Activated T-helper 9 cell treated with anti-CD3 and anti-CD28 coated beads, Interleukin-2, amount 50 U/mL, for 16 hours (primary cell): Measurements from ENCODE around the gene NBAS.

Experiments
- DNase-seq: peaks from one replicate; pipeline ENCODE4 v3.0.0-alpha.2; 2020; ENCODE audit warnings: low read depth

The NBAS gene

DNA sequence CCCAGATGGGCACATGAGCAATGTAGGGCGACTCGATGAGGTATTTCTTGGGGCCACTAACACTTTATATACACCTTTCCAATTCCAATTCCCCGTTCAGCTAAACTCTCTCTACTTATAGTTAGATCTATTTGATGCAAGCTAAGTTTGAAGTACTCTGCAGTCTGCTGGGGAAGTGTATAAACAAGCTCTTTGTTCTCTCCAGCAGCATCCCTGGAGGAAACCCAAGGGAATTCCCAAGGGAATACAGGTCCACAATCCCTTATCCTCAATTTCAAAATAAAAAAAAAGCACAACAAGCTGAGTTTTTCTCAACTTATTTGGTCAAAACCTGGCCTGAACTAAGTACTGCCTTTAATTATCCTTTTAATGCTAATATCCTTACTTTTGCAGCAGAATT lies 433.3 kb downstream of the NBAS start:
- DNase-seq = no peak

DNA sequence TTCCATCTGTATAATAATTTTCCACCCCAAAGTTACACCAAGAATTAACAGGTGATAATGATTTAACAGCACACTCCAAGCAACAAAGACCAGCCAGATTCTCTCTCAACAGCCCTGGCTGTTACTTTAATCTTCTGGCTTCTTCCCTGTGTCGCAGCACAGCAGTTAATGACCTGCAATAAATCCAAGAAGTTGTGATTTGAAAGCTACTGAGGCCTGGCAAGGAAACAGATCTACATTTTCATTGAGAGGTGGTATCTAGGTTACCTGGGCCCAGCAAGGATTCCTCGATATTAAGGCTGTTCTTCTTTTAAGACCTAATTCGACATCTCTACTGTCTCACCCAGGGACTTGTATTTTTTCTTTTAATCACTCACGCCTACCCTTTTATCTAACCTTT lies 433.8 kb downstream of the NBAS start:
- no peak for DNase-seq

DNA sequence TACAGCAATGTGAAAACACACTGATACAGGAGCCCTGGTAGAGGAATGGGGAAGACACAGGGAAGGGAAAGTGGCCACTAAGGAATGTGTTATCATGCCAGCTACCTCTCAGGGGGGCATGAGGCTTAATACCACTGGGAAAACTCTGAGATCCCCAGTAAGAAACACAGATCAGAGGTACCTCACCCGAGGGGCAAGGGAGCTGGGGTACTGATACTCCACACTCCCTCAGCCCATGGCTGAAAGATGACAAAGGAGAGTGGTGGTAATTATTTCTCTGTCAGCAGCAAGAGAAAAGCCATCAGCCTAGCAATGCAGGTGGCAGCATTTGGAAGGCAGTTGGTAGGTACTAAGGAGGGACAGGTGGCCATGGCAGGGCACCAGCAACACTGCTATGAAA lies 434.8 kb downstream of the NBAS start:
- no peak for DNase-seq

DNA sequence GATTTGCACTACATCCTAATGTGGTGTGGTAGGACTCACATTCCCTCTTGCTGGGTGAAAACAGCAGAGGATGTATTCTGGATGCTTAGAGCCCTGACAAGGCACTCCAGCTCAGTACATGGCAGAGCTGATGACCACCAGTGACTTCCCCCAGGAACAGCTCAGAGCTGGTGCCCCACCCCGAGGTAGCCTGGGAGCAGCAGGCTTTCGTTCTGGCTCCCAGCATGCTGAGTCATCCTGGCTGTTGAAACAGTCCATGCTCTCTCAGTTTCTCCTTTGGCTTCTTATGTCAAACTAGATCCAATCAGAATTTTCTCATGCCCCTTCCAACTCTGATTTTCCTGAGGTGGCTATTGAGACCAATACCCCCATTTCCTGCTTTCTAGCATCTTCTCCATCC lies 438.2 kb downstream of the NBAS start:
- no peak for DNase-seq

DNA sequence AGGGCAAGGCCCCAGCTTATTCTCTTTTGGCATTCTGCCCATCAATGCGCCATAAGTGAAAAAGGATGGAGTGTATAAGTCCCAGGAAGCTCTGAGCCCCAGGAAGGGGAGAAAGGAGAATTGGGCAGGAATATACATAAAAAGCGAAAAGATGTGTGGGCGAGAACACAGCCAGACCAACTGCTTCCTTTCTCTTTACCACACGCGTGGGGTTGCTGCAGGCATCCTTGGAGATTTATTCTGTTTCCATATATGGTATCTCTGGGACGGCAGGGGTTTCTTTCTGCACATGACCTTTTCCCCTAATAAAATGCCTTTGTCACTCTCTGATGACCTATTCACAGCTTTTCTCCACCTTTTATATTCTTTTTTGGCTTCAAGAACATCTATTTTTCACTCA lies 440.5 kb downstream of the NBAS start:
- DNase-seq = no peak

DNA sequence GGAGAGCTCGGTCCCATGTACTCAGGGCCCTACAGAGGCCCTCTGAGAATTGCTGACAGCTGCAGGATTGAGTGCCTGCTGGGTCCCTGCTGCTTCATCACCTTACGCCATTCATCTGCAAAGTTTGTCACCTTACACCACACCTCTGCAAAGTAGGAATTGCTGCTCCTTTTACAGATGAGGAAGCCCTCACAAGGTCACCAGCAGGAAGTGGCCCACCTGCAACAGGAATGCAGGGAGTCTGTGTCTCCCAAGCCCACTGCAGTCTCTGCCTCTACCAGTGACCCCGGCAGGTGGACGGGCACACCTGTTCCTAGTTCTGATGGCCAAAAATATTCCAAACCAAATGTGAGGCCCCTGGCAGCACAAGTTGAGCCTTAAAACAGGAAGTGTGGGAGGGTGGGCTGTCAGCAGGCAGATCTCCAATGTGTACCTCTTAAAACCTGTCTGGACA lies 441.4 kb downstream of the NBAS start:
- no peak for DNase-seq

DNA sequence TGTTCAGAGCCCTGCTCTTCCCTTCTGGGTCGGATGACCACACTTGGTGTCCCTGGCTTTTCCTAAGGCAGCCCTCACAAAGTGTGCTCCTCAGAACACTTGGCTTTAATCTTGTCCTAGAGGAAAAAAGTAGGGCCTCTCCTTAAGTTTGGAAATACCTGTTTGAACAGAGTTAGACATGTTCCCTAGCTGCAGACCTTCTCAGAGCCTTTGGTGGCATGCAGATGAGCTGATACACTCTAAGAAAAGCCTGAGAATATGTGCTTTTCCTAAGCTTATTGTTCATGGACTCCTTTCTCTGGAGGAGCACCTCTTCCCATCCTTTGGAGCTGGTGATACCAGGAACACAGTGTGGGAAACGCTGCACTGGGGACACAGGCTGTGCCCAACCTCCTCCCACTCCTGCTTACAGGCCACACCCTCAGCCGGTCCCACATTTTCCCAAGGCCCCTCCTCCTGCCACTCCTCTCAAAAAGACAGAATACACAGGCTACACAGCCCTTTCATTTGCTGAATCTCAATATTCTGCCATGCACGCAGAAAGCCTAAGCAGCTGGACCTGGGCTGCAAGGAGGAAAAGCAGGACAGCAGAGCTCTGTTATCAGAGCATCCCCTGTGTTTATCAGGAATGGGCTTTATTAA lies 443.6 kb downstream of the NBAS start:
- DNase-seq = no peak
